Measurements from ENCODE around the gene PATJ.
"Not testable (repeated sequence)": the region's sequence is repeated elsewhere in the genome, so short reads cannot be mapped to it uniquely, and the experiment has no call there.

DNA sequence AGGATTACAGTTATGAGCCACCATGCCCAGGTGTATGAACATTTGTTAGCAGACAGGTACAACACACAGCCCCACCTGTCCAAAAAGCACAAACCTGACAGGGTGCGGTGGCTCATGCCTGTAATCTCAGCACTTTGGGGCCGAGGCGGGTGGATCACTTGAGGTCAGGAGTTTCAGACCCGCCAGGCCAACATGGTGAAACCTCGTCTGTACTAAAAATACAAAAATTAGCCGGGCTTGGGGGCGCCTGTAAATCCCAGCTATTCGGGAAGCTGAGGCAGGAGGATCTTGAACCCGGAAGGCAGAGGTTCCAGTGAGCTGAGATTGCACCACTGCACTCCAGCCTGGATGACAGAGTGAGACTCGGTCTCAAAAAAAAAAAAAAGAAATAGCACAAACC, 428.1 kb downstream of the PATJ start:
- TF ChIP-seq, protein P1, sequence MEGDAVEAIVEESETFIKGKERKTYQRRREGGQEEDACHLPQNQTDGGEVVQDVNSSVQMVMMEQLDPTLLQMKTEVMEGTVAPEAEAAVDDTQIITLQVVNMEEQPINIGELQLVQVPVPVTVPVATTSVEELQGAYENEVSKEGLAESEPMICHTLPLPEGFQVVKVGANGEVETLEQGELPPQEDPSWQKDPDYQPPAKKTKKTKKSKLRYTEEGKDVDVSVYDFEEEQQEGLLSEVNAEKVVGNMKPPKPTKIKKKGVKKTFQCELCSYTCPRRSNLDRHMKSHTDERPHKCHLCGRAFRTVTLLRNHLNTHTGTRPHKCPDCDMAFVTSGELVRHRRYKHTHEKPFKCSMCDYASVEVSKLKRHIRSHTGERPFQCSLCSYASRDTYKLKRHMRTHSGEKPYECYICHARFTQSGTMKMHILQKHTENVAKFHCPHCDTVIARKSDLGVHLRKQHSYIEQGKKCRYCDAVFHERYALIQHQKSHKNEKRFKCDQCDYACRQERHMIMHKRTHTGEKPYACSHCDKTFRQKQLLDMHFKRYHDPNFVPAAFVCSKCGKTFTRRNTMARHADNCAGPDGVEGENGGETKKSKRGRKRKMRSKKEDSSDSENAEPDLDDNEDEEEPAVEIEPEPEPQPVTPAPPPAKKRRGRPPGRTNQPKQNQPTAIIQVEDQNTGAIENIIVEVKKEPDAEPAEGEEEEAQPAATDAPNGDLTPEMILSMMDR (IDR thresholded peaks at IDR 0.05): not testable (repeated sequence)
- TF ChIP-seq POLR2A, EP300 (IDR thresholded peaks at IDR 0.05): not testable (repeated sequence)

Data from stomach (tissue), 4 donors.